ENCODE results near the gene ARFRP1. TPM values are rescaled to one million over a fixed set of nuclear protein-coding genes. Genes with fewer than 3 reads are reported as not detected.
A peak's percentile ranks its signal among the peaks of the same experiment; 100 is the strongest.

Gene ARFRP1
- total RNA-seq, 1 donor from 2014 or later, result 59.2 TPM

DNA sequence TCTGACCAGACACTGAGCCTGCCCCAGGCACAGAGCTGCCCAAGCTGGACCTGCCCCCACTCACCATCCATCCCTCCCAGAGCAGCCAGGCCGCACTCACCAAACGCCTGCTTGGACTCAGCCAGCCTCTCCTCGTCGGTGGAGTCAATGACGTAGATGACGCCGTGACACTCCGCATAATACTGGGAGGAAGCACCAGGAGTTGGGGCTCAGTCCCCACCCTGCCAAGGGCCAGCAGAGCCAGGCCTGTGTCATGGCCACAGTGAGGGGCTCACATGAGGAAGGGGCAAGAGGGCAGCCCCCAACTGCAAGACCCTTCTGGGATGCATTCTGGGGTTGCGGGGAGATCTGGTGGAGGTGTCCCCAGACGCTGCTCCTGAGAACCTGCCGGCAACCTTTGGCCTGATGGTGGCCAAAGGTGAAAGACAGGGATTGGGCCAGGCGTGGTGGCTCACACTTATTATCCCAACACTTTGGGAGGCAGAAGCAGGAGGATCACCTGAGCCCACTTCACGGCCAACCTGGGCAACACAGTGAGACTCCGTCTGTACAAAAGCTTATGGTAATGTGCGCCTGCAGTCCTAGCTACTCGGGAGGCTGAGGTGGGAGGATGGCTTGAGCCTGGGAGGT is 5.6 kb downstream of the ARFRP1 start:
- DNase-seq (ENCODE audit: low read depth), result no peak

- no peak for DNase-seq (ENCODE audit: low read depth)
Observed at GRCh38 chr20:63701329-63702035, 6.3 kb downstream of the ARFRP1 start.

GRCh38 chr20:63701051-63701328 is 6.8 kb downstream of the ARFRP1 start:
- DNase-seq (ENCODE audit: low read depth), result no peak

GRCh38 chr20:63700199-63701050 is 7.4 kb downstream of the ARFRP1 start:
- no peak for DNase-seq (ENCODE audit: low read depth)

DNA sequence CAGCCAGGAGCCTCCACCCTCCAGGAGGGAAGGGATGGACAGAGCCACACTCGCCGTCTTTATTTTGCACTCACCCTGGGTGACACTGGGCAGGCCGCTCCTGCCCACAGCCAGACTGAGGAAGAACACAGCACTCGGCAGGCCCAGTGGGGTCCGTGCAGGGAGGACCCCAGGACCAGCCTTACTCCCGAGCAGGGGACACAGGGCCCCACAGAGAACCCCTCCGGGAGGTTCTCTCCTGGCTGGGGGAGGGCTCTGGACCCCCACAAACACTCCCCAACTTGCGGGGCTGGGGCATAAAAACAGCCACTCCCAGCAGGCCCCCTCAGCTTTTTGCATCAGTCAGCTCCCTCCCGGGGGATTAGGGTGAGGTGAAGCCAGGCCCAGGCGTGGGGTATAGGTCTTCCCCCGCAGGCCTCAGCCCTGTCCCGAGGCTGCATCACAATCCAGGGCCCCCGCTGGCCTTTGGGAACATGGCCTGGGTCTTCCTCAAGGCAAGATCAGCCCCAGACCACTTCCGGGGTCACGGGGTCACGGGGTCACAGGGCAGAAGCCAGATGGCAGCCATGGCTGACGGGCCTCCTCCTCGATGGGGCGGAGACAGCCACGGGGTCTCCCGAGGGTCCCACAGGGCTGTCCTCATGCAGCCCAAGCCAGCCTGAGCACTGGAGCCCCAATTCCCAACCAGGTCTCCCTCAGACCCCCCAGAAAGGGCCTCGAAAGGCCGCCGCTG is 8.1 kb downstream of the ARFRP1 start:
- no peak for DNase-seq (ENCODE audit: low read depth)

DNA sequence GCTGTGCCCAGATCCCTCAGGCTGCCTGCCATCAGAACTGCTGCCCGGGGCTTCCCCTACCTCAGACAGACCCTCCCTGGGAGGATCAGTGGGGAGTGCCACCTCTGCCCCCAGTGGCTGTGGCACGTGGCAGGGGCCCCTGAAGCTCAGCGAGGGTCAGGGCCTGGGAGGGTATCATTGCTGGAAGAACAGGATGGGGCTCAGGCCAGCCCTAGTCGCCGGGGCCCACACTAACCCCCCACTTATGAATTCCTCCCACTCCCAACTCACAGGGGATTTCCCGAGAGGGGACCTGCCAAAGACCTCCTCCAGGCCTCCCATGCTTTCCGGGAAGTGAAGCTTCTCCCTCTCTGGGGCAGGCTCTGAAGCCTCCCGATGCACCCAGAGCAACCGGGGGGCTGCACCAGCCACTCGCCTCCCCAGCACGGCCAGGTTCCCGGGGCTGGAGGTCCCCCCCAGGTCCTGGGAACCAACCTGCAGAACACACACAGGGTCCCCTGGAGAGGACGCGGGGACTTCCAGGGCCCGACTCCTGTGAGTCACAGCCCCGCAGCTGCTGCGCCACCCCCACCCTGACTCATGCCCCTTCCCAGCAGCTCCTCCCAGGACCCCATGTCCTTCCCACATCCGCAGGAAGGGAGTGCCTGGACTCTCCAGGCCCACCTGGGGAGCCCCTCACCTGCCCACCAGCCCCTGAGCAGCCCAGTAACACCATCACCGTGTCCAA is 8.9 kb downstream of the ARFRP1 start:
- DNase-seq (ENCODE audit: low read depth), result peak; percentile 88

- DNase-seq (ENCODE audit: low read depth), result no peak
Observed at GRCh38 chr20:63697868-63698545, 9.8 kb downstream of the ARFRP1 start.

- DNase-seq (ENCODE audit: low read depth), result no peak
Observed at GRCh38 chr20:63697357-63697867, 10.4 kb downstream of the ARFRP1 start.

- DNase-seq (ENCODE audit: low read depth), result no peak
Observed at GRCh38 chr20:63696628-63697356, 11.0 kb downstream of the ARFRP1 start, which contains the start of gene TNFRSF6B. TSS of gene TNFRSF6B (plus strand) at chr20:63696652. CDS start at chr20:63696768, 116 bp downstream.

DNA sequence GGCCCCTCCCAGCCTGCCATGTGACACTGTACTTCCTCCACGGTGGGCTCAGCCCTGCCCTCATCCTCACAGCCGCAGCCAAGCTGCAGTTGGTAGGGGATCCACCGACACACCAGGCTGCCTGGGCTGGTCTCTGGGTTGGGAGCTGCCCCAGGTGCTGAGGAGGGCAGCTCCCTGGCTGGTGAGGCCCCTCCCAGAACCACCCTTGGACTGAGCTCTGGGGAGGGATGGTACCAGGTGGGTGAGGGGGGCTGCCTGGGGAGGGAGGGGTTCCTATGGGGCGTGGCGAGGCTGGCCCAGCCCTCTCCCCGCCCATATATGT is 11.5 kb downstream of the ARFRP1 start:
- peak; percentile 63 for DNase-seq (ENCODE audit: low read depth)

- no peak for DNase-seq (ENCODE audit: low read depth)
Observed at GRCh38 chr20:63695424-63696305, 12.1 kb downstream of the ARFRP1 start.

DNA sequence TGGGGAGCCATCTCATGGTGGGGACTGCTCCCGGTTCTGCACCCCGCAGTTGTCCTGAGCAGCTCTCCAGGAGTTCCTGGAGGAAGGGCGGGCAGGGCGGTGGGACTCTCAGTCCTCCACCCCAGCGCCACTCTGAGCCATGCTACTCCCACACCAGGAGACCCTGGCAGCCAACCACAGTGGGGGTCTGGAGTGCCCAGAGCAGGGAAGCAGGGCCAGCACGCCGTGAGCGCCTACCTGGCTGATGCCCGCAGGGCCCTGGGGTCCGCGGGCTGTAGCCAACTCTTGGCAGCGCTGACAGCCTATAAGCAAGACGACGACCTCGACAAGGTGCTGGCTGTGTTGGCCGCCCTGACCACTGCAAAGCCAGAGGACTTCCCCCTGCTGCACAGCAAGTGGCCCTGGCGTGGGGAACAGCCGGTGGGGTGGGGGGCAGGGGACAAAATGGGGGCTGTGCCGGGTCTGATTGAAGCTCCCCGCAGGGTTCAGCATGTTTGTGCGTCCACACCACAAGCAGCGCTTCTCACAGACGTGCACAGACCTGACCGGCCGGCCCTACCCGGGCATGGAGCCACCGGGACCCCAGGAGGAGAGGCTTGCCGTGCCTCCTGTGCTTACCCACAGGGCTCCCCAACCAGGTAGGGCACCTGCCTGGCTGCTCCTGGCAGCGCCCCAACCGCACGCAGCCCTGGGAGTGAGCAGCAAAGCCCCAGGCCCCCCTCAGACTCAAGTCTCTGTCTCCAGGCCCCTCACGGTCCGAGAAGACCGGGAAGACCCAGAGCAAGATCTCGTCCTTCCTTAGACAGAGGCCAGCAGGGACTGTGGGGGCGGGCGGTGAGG is 13.0 kb downstream of the ARFRP1 start:
- DNase-seq (ENCODE audit: low read depth), result no peak

GRCh38 chr20:63693733-63694583 is 13.8 kb downstream of the ARFRP1 start:
- DNase-seq (ENCODE audit: low read depth), result no peak

DNA sequence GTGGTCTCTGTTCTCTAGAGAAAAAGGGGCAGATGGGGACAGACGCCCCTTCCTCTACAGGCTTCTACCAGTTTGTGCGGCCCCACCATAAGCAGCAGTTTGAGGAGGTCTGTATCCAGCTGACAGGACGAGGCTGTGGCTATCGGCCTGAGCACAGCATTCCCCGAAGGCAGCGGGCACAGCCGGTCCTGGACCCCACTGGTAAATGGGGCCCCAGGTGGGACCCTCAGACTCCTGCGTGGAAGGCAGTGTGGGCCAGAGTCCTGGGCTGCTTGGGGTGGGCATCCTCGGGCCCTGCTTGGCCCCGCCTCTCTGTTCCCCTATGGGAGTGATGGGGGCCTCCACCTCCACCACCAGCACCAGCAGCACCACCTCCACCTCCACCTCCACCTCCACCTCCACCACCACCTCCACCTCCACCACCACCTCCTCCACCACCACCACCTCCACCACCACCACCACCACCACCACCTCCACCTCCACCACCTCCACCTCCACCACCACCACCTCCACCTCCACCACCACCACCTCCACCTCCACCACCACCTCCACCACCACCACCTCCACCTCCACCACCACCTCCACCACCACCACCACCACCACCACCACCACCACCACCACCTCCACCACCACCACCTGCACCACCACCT is 14.6 kb downstream of the ARFRP1 start:
- DNase-seq (ENCODE audit: low read depth), result no peak

DNA sequence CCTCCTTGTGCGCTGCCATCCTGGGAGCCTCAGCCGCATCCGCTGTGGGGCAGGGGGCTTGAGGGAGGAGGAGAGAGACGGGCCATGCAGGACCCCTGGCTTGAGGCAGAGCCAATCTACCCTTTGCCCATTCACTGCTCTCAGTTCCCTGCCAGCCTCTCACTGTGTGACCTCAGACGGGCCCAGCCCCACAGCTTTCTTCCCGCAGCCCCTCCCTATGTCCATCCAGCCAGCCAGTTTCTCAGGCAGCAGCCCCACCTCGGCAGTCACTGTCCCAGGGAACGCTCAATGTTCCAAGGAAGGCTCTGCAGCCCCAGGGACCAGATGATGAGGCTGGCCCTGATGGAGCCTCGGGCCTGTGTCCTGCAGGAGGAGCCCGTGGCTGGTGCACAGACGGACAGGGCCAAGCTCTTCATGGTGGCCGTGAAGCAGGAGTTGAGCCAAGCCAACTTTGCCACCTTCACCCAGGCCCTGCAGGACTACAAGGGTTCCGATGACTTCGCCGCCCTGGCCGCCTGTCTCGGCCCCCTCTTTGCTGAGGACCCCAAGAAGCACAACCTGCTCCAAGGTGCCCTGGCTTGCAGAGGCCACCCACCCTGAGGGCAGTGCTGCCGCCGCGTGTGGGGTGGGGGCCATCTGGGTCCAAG is 15.2 kb downstream of the ARFRP1 start:
- no peak for DNase-seq (ENCODE audit: low read depth)
